GM12874 (cell line): Measurements from ENCODE around the gene CDC25C.

ENCODE experiments used
- CTCF ChIP-seq: IDR thresholded peaks from 2 replicates; pipeline ENCODE4 v1.5.1; 2011; ENCODE audit warnings: low read depth, mild to moderate bottlenecking, control low read depth, low read length, moderate library complexity; ENCODE audit not compliant: insufficient read depth

Gene CDC25C

GRCh38 chr5:138366632-138367382 lies 35.2 kb upstream of the CDC25C start:
- no peak for TF ChIP-seq CTCF

- no peak for TF ChIP-seq CTCF
These were observed 33.0 kb upstream of the CDC25C start for GRCh38 chr5:138364576-138364975.

GRCh38 chr5:138360941-138361452 lies 29.4 kb upstream of the CDC25C start:
- no peak for TF ChIP-seq CTCF

GRCh38 chr5:138359621-138360020 lies 28.0 kb upstream of the CDC25C start:
- TF ChIP-seq CTCF: no peak

GRCh38 chr5:138354926-138355378 lies 23.3 kb upstream of the CDC25C start:
- TF ChIP-seq CTCF: no peak

GRCh38 chr5:138354387-138354786 lies 22.8 kb upstream of the CDC25C start:
- TF ChIP-seq CTCF: no peak

GRCh38 chr5:138353560-138354080 lies 22.0 kb upstream of the CDC25C start:
- no peak for TF ChIP-seq CTCF
